Measurements from ENCODE around the gene CHD2.

DNA sequence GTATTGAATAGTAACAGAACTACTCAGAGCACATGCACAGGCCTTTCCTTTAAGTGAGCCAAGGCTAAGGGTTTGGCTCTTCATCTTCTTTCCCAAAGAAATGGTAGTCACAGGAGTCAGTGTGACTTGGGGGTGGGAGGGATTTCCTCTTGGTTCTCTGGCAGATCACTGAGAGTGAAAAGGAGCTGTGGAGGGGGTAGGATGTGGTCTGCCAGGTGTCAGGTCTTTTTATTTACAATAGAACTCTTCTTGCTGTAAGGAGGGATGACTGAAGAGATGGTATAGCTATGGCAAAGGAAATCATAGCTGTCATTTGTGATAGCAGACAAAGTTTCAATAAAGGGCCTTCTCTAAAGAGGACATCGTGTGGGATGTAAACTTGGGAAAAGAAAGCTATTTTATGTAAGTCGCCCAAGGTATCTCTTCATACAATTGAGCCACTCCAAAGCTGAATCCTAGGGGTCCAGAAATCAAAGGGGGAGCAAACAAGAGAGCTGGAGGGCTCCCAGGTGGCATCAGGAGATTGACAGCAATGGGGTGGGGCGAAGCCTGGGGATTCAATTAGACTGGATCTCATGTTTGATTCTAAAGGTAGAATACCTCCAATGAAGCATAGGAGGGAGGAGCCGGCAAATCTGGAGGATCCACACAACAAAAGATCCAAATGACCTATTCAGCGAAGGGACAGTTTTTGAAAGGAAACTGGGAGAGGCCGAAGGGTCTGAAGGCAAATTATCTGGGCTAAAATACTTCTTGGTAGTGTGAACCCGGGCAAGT, 20.0 kb upstream of the CHD2 start:
- TF ChIP-seq, protein P1, sequence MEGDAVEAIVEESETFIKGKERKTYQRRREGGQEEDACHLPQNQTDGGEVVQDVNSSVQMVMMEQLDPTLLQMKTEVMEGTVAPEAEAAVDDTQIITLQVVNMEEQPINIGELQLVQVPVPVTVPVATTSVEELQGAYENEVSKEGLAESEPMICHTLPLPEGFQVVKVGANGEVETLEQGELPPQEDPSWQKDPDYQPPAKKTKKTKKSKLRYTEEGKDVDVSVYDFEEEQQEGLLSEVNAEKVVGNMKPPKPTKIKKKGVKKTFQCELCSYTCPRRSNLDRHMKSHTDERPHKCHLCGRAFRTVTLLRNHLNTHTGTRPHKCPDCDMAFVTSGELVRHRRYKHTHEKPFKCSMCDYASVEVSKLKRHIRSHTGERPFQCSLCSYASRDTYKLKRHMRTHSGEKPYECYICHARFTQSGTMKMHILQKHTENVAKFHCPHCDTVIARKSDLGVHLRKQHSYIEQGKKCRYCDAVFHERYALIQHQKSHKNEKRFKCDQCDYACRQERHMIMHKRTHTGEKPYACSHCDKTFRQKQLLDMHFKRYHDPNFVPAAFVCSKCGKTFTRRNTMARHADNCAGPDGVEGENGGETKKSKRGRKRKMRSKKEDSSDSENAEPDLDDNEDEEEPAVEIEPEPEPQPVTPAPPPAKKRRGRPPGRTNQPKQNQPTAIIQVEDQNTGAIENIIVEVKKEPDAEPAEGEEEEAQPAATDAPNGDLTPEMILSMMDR (IDR thresholded peaks at IDR 0.05 in 4 of 5, conservative IDR thresholded peaks at IDR 0.05 in 1 of 5): no peak
- no peak for TF ChIP-seq POLR2A (IDR thresholded peaks at IDR 0.05)
